ENCODE measurements around the gene TKT. TPM values are rescaled to one million over a fixed set of nuclear protein-coding genes. Genes with fewer than 3 reads are reported as not detected.

The TKT gene
- total and polyA plus RNA-seq, 4 donors = 18.1 to 202 (median 129) TPM

DNA sequence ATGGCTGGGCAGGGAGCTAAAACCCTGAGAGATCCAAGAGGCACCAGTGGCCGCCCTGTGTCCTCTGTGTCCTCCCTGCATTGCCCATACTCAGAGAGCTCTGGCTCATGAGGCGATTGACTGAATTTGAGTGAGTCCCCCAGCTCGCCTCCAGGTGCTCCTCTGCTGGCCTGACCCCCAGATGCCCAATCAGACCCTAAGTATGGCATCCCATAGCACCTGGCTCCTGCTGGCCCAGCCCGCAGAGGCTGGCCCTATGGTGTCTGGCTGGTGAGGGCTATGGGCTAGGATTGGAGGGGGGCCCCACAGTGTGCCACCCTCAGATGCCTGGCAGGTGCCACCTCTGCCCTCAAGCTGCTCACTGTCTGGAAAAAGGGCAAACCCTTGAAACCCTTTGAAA lies 1.6 kb upstream of the TKT start:
- WGBS = 97% methylated on average over 4 of the region's 4 CpGs
- TF ChIP-seq, protein P1, sequence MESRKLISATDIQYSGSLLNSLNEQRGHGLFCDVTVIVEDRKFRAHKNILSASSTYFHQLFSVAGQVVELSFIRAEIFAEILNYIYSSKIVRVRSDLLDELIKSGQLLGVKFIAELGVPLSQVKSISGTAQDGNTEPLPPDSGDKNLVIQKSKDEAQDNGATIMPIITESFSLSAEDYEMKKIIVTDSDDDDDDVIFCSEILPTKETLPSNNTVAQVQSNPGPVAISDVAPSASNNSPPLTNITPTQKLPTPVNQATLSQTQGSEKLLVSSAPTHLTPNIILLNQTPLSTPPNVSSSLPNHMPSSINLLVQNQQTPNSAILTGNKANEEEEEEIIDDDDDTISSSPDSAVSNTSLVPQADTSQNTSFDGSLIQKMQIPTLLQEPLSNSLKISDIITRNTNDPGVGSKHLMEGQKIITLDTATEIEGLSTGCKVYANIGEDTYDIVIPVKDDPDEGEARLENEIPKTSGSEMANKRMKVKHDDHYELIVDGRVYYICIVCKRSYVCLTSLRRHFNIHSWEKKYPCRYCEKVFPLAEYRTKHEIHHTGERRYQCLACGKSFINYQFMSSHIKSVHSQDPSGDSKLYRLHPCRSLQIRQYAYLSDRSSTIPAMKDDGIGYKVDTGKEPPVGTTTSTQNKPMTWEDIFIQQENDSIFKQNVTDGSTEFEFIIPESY (IDR thresholded peaks at IDR 0.05) = no peak
- TF ChIP-seq, protein P2, sequence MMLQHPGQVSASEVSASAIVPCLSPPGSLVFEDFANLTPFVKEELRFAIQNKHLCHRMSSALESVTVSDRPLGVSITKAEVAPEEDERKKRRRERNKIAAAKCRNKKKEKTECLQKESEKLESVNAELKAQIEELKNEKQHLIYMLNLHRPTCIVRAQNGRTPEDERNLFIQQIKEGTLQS (IDR thresholded peaks at IDR 0.05) = no peak
- no peak for TF ChIP-seq TAF1 (conservative IDR thresholded peaks at IDR 0.05)
- TF ChIP-seq, protein P3, sequence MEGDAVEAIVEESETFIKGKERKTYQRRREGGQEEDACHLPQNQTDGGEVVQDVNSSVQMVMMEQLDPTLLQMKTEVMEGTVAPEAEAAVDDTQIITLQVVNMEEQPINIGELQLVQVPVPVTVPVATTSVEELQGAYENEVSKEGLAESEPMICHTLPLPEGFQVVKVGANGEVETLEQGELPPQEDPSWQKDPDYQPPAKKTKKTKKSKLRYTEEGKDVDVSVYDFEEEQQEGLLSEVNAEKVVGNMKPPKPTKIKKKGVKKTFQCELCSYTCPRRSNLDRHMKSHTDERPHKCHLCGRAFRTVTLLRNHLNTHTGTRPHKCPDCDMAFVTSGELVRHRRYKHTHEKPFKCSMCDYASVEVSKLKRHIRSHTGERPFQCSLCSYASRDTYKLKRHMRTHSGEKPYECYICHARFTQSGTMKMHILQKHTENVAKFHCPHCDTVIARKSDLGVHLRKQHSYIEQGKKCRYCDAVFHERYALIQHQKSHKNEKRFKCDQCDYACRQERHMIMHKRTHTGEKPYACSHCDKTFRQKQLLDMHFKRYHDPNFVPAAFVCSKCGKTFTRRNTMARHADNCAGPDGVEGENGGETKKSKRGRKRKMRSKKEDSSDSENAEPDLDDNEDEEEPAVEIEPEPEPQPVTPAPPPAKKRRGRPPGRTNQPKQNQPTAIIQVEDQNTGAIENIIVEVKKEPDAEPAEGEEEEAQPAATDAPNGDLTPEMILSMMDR (IDR thresholded peaks at IDR 0.05; ENCODE audit: low read depth, low read length, missing input control) = no peak
- TF ChIP-seq JUND (IDR thresholded peaks at IDR 0.05) = no peak
- TF ChIP-seq FOXA1 (IDR thresholded peaks at IDR 0.05) = no peak
- TF ChIP-seq, protein P4, sequence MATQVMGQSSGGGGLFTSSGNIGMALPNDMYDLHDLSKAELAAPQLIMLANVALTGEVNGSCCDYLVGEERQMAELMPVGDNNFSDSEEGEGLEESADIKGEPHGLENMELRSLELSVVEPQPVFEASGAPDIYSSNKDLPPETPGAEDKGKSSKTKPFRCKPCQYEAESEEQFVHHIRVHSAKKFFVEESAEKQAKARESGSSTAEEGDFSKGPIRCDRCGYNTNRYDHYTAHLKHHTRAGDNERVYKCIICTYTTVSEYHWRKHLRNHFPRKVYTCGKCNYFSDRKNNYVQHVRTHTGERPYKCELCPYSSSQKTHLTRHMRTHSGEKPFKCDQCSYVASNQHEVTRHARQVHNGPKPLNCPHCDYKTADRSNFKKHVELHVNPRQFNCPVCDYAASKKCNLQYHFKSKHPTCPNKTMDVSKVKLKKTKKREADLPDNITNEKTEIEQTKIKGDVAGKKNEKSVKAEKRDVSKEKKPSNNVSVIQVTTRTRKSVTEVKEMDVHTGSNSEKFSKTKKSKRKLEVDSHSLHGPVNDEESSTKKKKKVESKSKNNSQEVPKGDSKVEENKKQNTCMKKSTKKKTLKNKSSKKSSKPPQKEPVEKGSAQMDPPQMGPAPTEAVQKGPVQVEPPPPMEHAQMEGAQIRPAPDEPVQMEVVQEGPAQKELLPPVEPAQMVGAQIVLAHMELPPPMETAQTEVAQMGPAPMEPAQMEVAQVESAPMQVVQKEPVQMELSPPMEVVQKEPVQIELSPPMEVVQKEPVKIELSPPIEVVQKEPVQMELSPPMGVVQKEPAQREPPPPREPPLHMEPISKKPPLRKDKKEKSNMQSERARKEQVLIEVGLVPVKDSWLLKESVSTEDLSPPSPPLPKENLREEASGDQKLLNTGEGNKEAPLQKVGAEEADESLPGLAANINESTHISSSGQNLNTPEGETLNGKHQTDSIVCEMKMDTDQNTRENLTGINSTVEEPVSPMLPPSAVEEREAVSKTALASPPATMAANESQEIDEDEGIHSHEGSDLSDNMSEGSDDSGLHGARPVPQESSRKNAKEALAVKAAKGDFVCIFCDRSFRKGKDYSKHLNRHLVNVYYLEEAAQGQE (IDR thresholded peaks at IDR 0.05) = no peak
- no peak for TF ChIP-seq YY1 (IDR thresholded peaks at IDR 0.05)
- no peak for TF ChIP-seq NR2F2 (IDR thresholded peaks at IDR 0.05)
- TF ChIP-seq HNF4A (conservative IDR thresholded peaks at IDR 0.05) = no peak
- no peak for TF ChIP-seq HNF4G (IDR thresholded peaks at IDR 0.05)
- TF ChIP-seq RAD21 (IDR thresholded peaks at IDR 0.05) = no peak
- TF ChIP-seq EGR1 (IDR thresholded peaks at IDR 0.05; ENCODE audit: low read depth in 2 of 2) = no peak
- TF ChIP-seq FOXA2 (IDR thresholded peaks at IDR 0.05) = no peak
- TF ChIP-seq, protein P5, sequence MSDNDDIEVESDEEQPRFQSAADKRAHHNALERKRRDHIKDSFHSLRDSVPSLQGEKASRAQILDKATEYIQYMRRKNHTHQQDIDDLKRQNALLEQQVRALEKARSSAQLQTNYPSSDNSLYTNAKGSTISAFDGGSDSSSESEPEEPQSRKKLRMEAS (IDR thresholded peaks at IDR 0.05) = no peak
- no peak for TF ChIP-seq SP1 (IDR thresholded peaks at IDR 0.05)
- TF ChIP-seq GABPA (IDR thresholded peaks at IDR 0.05 in 1 of 2, conservative IDR thresholded peaks at IDR 0.05 in 1 of 2) = no peak
- H3K27me3 ChIP-seq (ENCODE audit: control insufficient read depth in 4 of 4, insufficient read depth in 4 of 4, low read length in 3 of 4) = no peaks in the 10 kb centered on the region
- no peak overlapping the region for H3K9ac ChIP-seq (ENCODE audit: low read depth in 1 of 2, low read length in 2 of 2)
- H3K4me3 ChIP-seq (ENCODE audit: low read depth in 1 of 3, low read length in 3 of 3) = no peak overlapping the region
- H3K9me3 ChIP-seq (ENCODE audit: control insufficient read depth in 4 of 4, low read length in 3 of 4) = no peaks in the 10 kb centered on the region
- DNase-seq (ENCODE audit: low spot score) = no peak
- H3K27ac ChIP-seq (ENCODE audit: low read depth in 1 of 2, low read length in 2 of 2) = no peak overlapping the region
- H3K4me1 ChIP-seq (ENCODE audit: control insufficient read depth in 4 of 4, insufficient read depth in 4 of 4, low read length in 3 of 4) = peaks cover 7 to 13% (median 10%) of the 10 kb centered on the region in 4 donors
- H3K36me3 ChIP-seq (ENCODE audit: control insufficient read depth in 4 of 4, insufficient read depth in 3 of 4, low read depth in 1 of 4, low read length in 3 of 4) = no peaks in the 10 kb centered on the region

DNA sequence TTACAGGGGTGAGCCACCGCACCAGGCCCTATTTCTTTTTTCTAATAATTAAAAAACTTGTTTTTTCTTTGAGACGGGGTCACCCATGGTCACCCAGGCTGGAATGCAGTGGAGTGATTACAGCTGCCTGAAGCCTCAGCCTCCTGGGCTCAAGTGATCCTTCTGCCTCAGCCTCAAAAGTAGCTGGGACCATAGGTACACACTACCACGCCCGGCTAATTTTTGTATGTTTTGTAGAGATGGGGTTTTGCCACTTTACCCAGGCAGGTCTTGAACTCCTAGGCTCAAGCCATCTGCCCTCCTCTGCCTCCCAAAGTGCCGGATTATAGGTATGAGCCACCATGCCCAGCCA lies 858 bp upstream of the TKT start:
- no peak overlapping the region for H3K9ac ChIP-seq (ENCODE audit: low read depth in 1 of 2, low read length in 2 of 2)
- no peaks in the 10 kb centered on the region for H3K36me3 ChIP-seq (ENCODE audit: control insufficient read depth in 4 of 4, insufficient read depth in 3 of 4, low read depth in 1 of 4, low read length in 3 of 4)
- H3K4me1 ChIP-seq (ENCODE audit: control insufficient read depth in 4 of 4, insufficient read depth in 4 of 4, low read length in 3 of 4) = peaks cover 7 to 13% (median 10%) of the 10 kb centered on the region in 4 donors
- 92% methylated on average over 5 of the region's 5 CpGs for WGBS
- no peaks in the 10 kb centered on the region for H3K9me3 ChIP-seq (ENCODE audit: control insufficient read depth in 4 of 4, low read length in 3 of 4)
- H3K4me3 ChIP-seq (ENCODE audit: low read depth in 1 of 3, low read length in 3 of 3) = no peak overlapping the region
- DNase-seq (ENCODE audit: low spot score) = no peak
- TF ChIP-seq RXRA (IDR thresholded peaks at IDR 0.05) (no peak), SP1 (IDR thresholded peaks at IDR 0.05) (no peak), EGR1 (IDR thresholded peaks at IDR 0.05; ENCODE audit: low read depth in 2 of 2) (no peak)
- no peak overlapping the region for H3K27ac ChIP-seq (ENCODE audit: low read depth in 1 of 2, low read length in 2 of 2)
- no peaks in the 10 kb centered on the region for H3K27me3 ChIP-seq (ENCODE audit: control insufficient read depth in 4 of 4, insufficient read depth in 4 of 4, low read length in 3 of 4)

All from liver (tissue), 9 donors.